HCT116 (cell line): ENCODE data around the gene ETFA. TPM values are rescaled to one million over a fixed set of nuclear protein-coding genes. Genes with fewer than 3 reads are reported as not detected.

Experiments used
- ATAC-seq: fragments of 200-7000 bp; cut with Tn5 transposase; 2 replicates; pipeline ENCODE4 v1.9.1; 2020; ENCODE audit warnings: mild to moderate bottlenecking, moderate library complexity
- BruUV-seq: library from RNA; stranded (reverse); fragments of 400-500 nt; replicated peaks from 2 replicates; lab custom pipeline; 2021; lab: Mats Ljungman, UMichigan
- CTCF ChIA-PET: fragments of 300-600 bp; sonication (Branson Sonifier 250); formaldehyde crosslinking; loops from one replicate; lab custom pipeline; 2021; ENCODE audit warnings: antibody characterized with exemption; lab: Charles Lee
- POLR2A ChIA-PET: fragments of 300-600, 350-600 bp; sonication (Branson Sonifier 250); formaldehyde crosslinking; loops from one replicate; lab custom pipeline; 2021; ENCODE audit warnings: antibody characterized with exemption; lab: Charles Lee
- RAD21 ChIA-PET, 2 experiments: fragments of 300-600 bp; sonication (Branson Sonifier 250); formaldehyde crosslinking; loops; one replicate each; lab custom pipeline; 2023; ENCODE audit warnings: low total read pairs in 2 of 2; ENCODE audit not compliant: uncharacterized antibody in 2 of 2, unreplicated experiment in 2 of 2, low non-redundant PET in 1 of 2; lab: Charles Lee
- DNase-seq: peaks from one replicate; pipeline ENCODE4 v3.0.0-alpha.2; 2010; ENCODE audit warnings: low read depth, low spot score
- H2AFZ ChIP-seq: fragments of 200-600 bp; shearing (Covaris generic), sonication (generic); 2 replicates; pipeline ENCODE4 v1.6.1; 2017; ENCODE audit warnings: low read depth, mixed run types, mixed read lengths, antibody characterized with exemption, low read length; ENCODE audit not compliant: poor library complexity, severe bottlenecking
- H3K27ac ChIP-seq: 2 replicates; pipeline ENCODE4 v1.5.1; 2012; ENCODE audit warnings: low read depth, low read length
- H3K27me3 ChIP-seq: fragments of 200-600 bp; sonication (generic); 2 replicates; pipeline ENCODE4 v1.6.1; 2016; ENCODE audit warnings: mixed run types, low read length, mixed read lengths; ENCODE audit not compliant: insufficient read depth
- H3K36me3 ChIP-seq, 2 experiments: fragments of 200-500 bp in 1 of 2; fragments of 200-600 bp in 1 of 2; sonication (Bioruptor generic) in 1 of 2; sonication (generic) in 1 of 2; 2 replicates each; pipeline versions ENCODE4 v1.5.1 to v1.6.1; 2014 to 2016; ENCODE audit warnings: low read length in 2 of 2, inconsistent platforms in 1 of 2, mixed read lengths in 1 of 2, mixed run types in 1 of 2; ENCODE audit not compliant: insufficient read depth in 2 of 2, control insufficient read depth in 1 of 2
- H3K4me1 ChIP-seq, 2 experiments: fragments of 200-600 bp in 1 of 2; sonication (generic) in 1 of 2; 2 replicates each; pipeline versions ENCODE4 v1.5.1 to v1.6.1; 2012 to 2017; ENCODE audit warnings: low read length in 2 of 2, inconsistent platforms in 1 of 2, mild to moderate bottlenecking in 1 of 2, mixed read lengths in 1 of 2, mixed run types in 1 of 2, moderate library complexity in 1 of 2; ENCODE audit not compliant: insufficient read depth in 2 of 2, control insufficient read depth in 1 of 2
- H3K4me2 ChIP-seq: fragments of 200-600 bp; sonication (generic); 2 replicates; pipeline ENCODE4 v1.6.1; 2017; ENCODE audit warnings: mixed run types, low read length, mixed read lengths
- H3K4me3 ChIP-seq, 2 experiments: fragments of 200-600 bp in 1 of 2; sonication (generic) in 1 of 2; replicated peaks in 1 of 2; 2 replicates each; pipeline ENCODE4 v1.5.1; 2011 to 2016; ENCODE audit warnings: low read length in 2 of 2, control low read depth in 1 of 2, low read depth in 1 of 2, mild to moderate bottlenecking in 1 of 2, mixed read lengths in 1 of 2, mixed run types in 1 of 2
- H3K79me2 ChIP-seq: fragments of 200-600 bp; sonication (generic); 2 replicates; pipeline ENCODE4 v1.6.1; 2017; ENCODE audit warnings: mild to moderate bottlenecking, mixed run types, low read length, moderate library complexity, mixed read lengths; ENCODE audit not compliant: insufficient read depth
- H3K9ac ChIP-seq: fragments of 200-600 bp; sonication (generic); 2 replicates; pipeline ENCODE4 v1.6.1; 2016; ENCODE audit warnings: low read length, mixed read lengths
- H3K9me2 ChIP-seq: fragments of 200-600 bp; sonication (generic), shearing (Covaris generic); 2 replicates; pipeline ENCODE4 v1.6.1; 2017; ENCODE audit warnings: mixed run types, mild to moderate bottlenecking, moderate library complexity; ENCODE audit not compliant: insufficient read depth
- H3K9me3 ChIP-seq, 2 experiments: fragments of 200-500 bp in 1 of 2; fragments of 200-600 bp in 1 of 2; sonication (Bioruptor generic) in 1 of 2; sonication (generic) in 1 of 2; 2 replicates each; pipeline ENCODE4 v1.6.1; 2014 to 2017; ENCODE audit warnings: low read length in 2 of 2, mixed read lengths in 2 of 2, inconsistent platforms in 1 of 2, low read depth in 1 of 2, mild to moderate bottlenecking in 1 of 2, mixed run types in 1 of 2, moderate library complexity in 1 of 2; ENCODE audit not compliant: control insufficient read depth in 1 of 2, insufficient read depth in 1 of 2
- H4K20me1 ChIP-seq: fragments of 200-600 bp; sonication (generic), shearing (Covaris generic); 2 replicates; pipeline ENCODE4 v1.6.1; 2017; ENCODE audit warnings: mixed run types, mild to moderate bottlenecking, moderate library complexity; ENCODE audit not compliant: insufficient read depth
- EGR1 ChIP-seq: IDR thresholded peaks from 2 replicates; pipeline ENCODE4 v1.6.1; 2012; ENCODE audit warnings: low read depth
- FOSL1 ChIP-seq: IDR thresholded peaks from 2 replicates; pipeline ENCODE4 v1.6.1; 2012; ENCODE audit warnings: low read depth
- POLR2AphosphoS5 ChIP-seq: IDR thresholded peaks from 2 replicates; pipeline ENCODE4 v1.6.1; 2011; ENCODE audit warnings: mild to moderate bottlenecking, low read depth, low read length, moderate library complexity
- RAD21 ChIP-seq: IDR thresholded peaks from 2 replicates; pipeline ENCODE4 v1.6.1; 2012; ENCODE audit warnings: low read depth, mild to moderate bottlenecking
- SIN3A ChIP-seq: IDR thresholded peaks from 2 replicates; pipeline ENCODE4 v1.6.1; 2012; ENCODE audit warnings: low read depth
- SP1 ChIP-seq: IDR thresholded peaks from 2 replicates; pipeline ENCODE4 v1.6.1; 2012; ENCODE audit warnings: low read depth
- TCF7L2 ChIP-seq: IDR thresholded peaks from 2 replicates; pipeline ENCODE4 v1.7.0; 2011; ENCODE audit warnings: borderline replicate concordance, inconsistent platforms; ENCODE audit not compliant: insufficient read depth, insufficient read length; ENCODE audit errors: extremely low read depth
- YY1 ChIP-seq: IDR thresholded peaks from 2 replicates; pipeline ENCODE4 v1.6.1; 2011; ENCODE audit warnings: low read length, low read depth, moderate library complexity, mild to moderate bottlenecking; ENCODE audit not compliant: insufficient replicate concordance; ENCODE audit errors: extremely low read depth
- intact Hi-C: fragments of 100-400 bp; cut with micrococcal nuclease; formaldehyde crosslinking; loops from 2 replicates; pipeline ENCODE4 v1.10.0; 2022
- total RNA-seq: library from RNA; stranded (reverse); gene quantifications from one replicate; pipeline ENCODE4 v1.2.1, GENCODE V29; 2021; ENCODE audit not compliant: unreplicated experiment
- TF ChIP-seq, protein P1 (sequence below), 3 experiments: fragments of 200-600 bp in 1 of 3; sonication (generic) in 1 of 3; IDR thresholded peaks in 2 of 3; conservative IDR thresholded peaks in 1 of 3; 2 replicates each; pipeline ENCODE4 v1.5.1; 2012 to 2017; ENCODE audit warnings: low read depth in 2 of 3, low read length in 2 of 3, antibody characterized with exemption in 1 of 3, borderline replicate concordance in 1 of 3, control low read depth in 1 of 3, mild to moderate bottlenecking in 1 of 3, mixed read lengths in 1 of 3, mixed run types in 1 of 3, moderate library complexity in 1 of 3; ENCODE audit not compliant: insufficient read depth in 1 of 3

The ETFA gene
- total RNA-seq, 1 experiment from 2014 or later, result 144 TPM

DNA sequence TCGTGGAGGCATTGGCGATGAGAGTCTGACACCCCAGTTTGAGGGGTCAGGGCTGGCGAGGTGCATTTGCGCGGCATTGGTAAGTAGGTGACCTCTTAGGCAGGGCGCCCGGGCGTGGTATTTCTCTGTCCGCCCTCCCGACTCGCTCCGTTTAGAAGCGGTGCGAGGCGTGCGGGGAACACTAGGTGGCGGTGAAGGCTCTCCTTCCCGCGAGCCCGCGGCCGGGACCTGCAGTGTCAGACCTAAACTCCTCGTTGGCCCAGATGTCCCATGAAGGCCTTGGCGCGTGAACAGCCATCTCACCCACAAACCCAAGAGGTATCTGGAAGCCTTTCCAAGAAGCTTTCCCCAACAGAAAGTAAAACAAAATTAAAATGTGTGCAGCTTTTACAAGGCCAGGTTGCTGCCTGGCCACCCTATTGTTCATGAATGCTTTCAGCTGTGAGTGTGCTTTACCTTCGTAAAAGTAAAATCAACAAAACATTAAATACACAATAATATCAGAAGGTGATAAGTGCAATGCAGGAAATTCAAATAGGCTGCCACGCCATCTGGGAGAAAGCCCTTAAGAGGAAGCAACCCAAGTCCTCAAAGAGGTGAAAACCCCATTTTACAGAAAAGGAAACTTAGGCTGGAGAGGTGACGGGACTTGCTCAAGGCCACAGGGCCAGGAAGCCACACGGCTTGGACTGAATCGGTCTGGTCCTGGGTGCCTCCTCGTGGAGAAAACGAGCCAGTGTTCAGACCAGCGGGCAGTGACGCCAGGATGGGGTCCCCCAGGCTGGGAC is 120.3 kb downstream of the ETFA start:
- Histone ChIP-seq H3K4me2 (peak overlapping the region; percentile 67), H3K36me3 (no peaks in the 10 kb centered on the region), H3K9me2 (no peaks in the 10 kb centered on the region), H2AFZ (peak overlapping the region; percentile 48), H3K79me2 (no peaks in the 10 kb centered on the region), H3K27me3 (no peaks in the 10 kb centered on the region), H3K27ac (no peak overlapping the region), H4K20me1 (no peaks in the 10 kb centered on the region), H3K4me1 (peaks cover 3 to 17% of the 10 kb centered on the region in 2 experiments), H3K9me3 (no peaks in the 10 kb centered on the region), H3K9ac (no peak overlapping the region; the same call in 1 of the 2 replicates), H3K4me3 (no peak overlapping the region)
- intact Hi-C loops, result loop anchor here (1.0 kb wide), 3 partner anchors 94 to 675 kb away; no protein-coding TSS in a partner anchor
- peak; percentile 94 for ATAC-seq
- TF ChIP-seq, protein P1, sequence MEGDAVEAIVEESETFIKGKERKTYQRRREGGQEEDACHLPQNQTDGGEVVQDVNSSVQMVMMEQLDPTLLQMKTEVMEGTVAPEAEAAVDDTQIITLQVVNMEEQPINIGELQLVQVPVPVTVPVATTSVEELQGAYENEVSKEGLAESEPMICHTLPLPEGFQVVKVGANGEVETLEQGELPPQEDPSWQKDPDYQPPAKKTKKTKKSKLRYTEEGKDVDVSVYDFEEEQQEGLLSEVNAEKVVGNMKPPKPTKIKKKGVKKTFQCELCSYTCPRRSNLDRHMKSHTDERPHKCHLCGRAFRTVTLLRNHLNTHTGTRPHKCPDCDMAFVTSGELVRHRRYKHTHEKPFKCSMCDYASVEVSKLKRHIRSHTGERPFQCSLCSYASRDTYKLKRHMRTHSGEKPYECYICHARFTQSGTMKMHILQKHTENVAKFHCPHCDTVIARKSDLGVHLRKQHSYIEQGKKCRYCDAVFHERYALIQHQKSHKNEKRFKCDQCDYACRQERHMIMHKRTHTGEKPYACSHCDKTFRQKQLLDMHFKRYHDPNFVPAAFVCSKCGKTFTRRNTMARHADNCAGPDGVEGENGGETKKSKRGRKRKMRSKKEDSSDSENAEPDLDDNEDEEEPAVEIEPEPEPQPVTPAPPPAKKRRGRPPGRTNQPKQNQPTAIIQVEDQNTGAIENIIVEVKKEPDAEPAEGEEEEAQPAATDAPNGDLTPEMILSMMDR (IDR thresholded peaks at IDR 0.05 in 2 of 3, conservative IDR thresholded peaks at IDR 0.05 in 1 of 3; ENCODE audit: borderline replicate concordance in 1 of 3, insufficient read depth in 1 of 3, low read depth in 2 of 3, low read length in 2 of 3), result peak in 2 of 3 experiments; percentile 91; a peak in 4 of 6 replicates
- TF ChIP-seq FOSL1, result no peak
- BruUV-seq, result no TSS peak
- POLR2A ChIA-PET, result interaction anchor here (0.7 kb wide), 1 partner anchor 145 kb away, joined by 3 read pairs; the partner anchor contains the start of gene ISL2
- CTCF ChIA-PET, result interaction anchor here (1.1 to 1.5 kb wide), 3 partner anchors 8 to 676 kb away, joined by 3 to 5 read pairs (median 4); no protein-coding TSS in a partner anchor
- DNase-seq, result peak; percentile 46
- RAD21 ChIA-PET, result no interaction called here

DNA sequence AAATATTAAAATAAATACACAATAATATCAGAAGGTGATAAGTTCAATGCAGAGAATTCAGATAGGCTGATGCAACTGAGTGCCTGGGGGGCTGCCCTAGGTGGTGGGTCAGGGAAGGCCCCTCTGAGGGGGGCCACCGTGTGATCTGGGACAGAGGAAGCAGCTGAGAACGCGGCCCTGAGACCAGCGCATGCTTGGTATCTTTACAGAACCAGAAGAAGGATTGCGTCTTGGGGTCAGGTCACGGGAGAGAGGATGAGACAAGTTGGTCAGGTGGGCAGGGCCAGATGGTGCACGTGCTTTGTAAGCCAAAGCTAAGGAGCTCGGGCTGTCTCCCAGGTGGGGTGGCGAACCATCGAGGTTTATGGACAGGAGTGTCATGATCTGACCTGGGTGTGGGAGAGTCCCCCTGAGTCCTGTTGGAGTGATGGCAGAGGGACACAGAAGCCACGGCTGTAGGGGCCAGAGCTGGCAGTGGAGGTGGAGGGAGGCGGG is 121.2 kb downstream of the ETFA start:
- Histone ChIP-seq H4K20me1 (no peaks in the 10 kb centered on the region), H3K4me1 (peaks cover 0 to 20% of the 10 kb centered on the region in 2 experiments; a peak in 2 of 4 replicates), H3K4me2 (peak overlapping the region; percentile 67), H2AFZ (no peak overlapping the region), H3K4me3 (no peak overlapping the region), H3K9me3 (no peaks in the 10 kb centered on the region), H3K9me2 (no peaks in the 10 kb centered on the region), H3K79me2 (no peaks in the 10 kb centered on the region), H3K27me3 (no peaks in the 10 kb centered on the region), H3K9ac (no peak overlapping the region; the same call in 1 of the 2 replicates), H3K36me3 (no peaks in the 10 kb centered on the region), H3K27ac (no peak overlapping the region)
- DNase-seq (no peak), ATAC-seq (no peak)
- RAD21 ChIA-PET, result no interaction called here
- BruUV-seq, result no TSS peak
- POLR2A ChIA-PET, result no interaction called here
- intact Hi-C loops, result loop anchor here (1.0 kb wide), 2 partner anchors 140 to 676 kb away; no protein-coding TSS in a partner anchor
- CTCF ChIA-PET, result interaction anchor here (1.1 to 1.5 kb wide), 3 partner anchors 9 to 677 kb away, joined by 3 to 5 read pairs (median 4); no protein-coding TSS in a partner anchor
- no peak for TF ChIP-seq SP1
- no peak for TF ChIP-seq EGR1
- no peak for TF ChIP-seq SIN3A
- no peak for TF ChIP-seq RAD21
- no peak for TF ChIP-seq YY1
- no peak for TF ChIP-seq TCF7L2
- TF ChIP-seq, protein P1 (IDR thresholded peaks at IDR 0.05 in 2 of 3, conservative IDR thresholded peaks at IDR 0.05 in 1 of 3; ENCODE audit: borderline replicate concordance in 1 of 3, insufficient read depth in 1 of 3, low read depth in 2 of 3, low read length in 2 of 3), result no peak
- no peak for TF ChIP-seq POLR2AphosphoS5
